ENCODE measurements around the gene IGFL3. TPM values are rescaled to one million over a fixed set of nuclear protein-coding genes. Genes with fewer than 3 reads are reported as not detected.
"Not testable (repeated sequence)": the region's sequence is repeated elsewhere in the genome, so short reads cannot be mapped to it uniquely, and the experiment has no call there.

IGFL3 gene
- total RNA-seq, 2 donors from 2014 or later: not detected

DNA sequence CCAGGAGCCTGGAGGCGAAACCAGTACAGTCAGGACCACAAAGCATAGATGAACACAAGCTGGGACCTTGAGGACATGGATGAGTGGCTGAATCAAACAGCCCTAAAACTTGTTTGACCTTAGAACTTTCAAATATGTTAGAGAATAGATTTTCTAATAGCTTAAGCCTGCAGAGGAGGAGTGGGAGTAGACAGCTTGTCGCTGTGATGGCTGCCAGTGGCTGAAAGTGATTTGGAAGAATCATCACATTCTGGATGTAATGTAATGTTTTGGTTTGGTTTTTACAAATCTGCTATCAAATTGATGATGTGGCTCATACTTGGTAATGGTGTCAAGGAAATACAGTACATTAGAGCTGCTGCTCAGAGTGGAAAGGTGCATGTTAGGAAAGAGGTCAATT, 12.0 kb downstream of the IGFL3 start:
- no peak for ATAC-seq (ENCODE audit: insufficient number of reproducible peaks, low FRiP score, low read depth)
- H3K27ac ChIP-seq: no peak overlapping the region
- no peaks in the 10 kb centered on the region for H3K4me1 ChIP-seq (ENCODE audit: control insufficient read depth in 1 of 2, low read depth in 2 of 2)

GRCh38 chr19:46111376-46111775, 13.1 kb downstream of the IGFL3 start:
- peaks cover 3% of the 10 kb centered on the region for H3K27me3 ChIP-seq (replicated peaks; ENCODE audit: insufficient read depth)
- no peak overlapping the region for H3K4me3 ChIP-seq
- no peaks in the 10 kb centered on the region for H3K9me3 ChIP-seq
- H3K4me1 ChIP-seq (ENCODE audit: control insufficient read depth in 1 of 2, low read depth in 2 of 2): no peaks in the 10 kb centered on the region
- no peak for TF ChIP-seq CTCF (IDR thresholded peaks at IDR 0.05)
- DNase-seq (ENCODE audit: low spot score) (no peak), ATAC-seq (ENCODE audit: insufficient number of reproducible peaks, low FRiP score, low read depth) (no peak)
- no peaks in the 10 kb centered on the region for H3K36me3 ChIP-seq
- no peak overlapping the region for H3K27ac ChIP-seq

More for the DNA sequence above, 12.0 kb downstream of the IGFL3 start:
- no peak for TF ChIP-seq CTCF (IDR thresholded peaks at IDR 0.05)
- H3K36me3 ChIP-seq: no peaks in the 10 kb centered on the region
- H3K27me3 ChIP-seq (replicated peaks; ENCODE audit: insufficient read depth): peaks cover 4% of the 10 kb centered on the region
- no peak overlapping the region for H3K4me3 ChIP-seq
- no peaks in the 10 kb centered on the region for H3K9me3 ChIP-seq
- no peak for DNase-seq (ENCODE audit: low spot score)

DNA sequence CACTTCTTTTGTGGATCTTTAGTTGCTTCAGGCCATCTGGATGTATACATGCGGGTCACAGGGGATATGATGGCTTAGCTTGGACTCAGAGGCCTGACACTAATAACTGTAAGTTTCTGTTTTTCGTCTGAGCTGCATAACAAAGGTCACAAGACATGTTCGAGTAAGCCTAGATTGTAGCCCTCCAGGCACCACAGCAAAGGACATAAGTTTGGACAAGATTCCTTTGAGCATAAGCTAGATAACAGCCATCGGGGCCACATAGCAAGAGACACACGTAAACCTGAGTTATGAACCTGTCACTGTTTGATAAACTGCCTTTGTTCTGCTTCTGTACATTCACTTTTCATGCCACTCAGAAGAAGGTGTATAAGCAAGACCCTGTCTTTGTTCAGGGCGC, 14.6 kb downstream of the IGFL3 start:
- H3K9me3 ChIP-seq: peaks cover 6% of the 10 kb centered on the region
- H3K4me1 ChIP-seq (ENCODE audit: control insufficient read depth in 1 of 2, low read depth in 2 of 2): no peaks in the 10 kb centered on the region
- no peak for TF ChIP-seq CTCF (IDR thresholded peaks at IDR 0.05)
- no peak for DNase-seq (ENCODE audit: low spot score)
- H3K36me3 ChIP-seq: no peaks in the 10 kb centered on the region
- no peak overlapping the region for H3K4me3 ChIP-seq
- no peak overlapping the region for H3K27ac ChIP-seq
- no peak for ATAC-seq (ENCODE audit: insufficient number of reproducible peaks, low FRiP score, low read depth)
- no peaks in the 10 kb centered on the region for H3K27me3 ChIP-seq (replicated peaks; ENCODE audit: insufficient read depth)

DNA sequence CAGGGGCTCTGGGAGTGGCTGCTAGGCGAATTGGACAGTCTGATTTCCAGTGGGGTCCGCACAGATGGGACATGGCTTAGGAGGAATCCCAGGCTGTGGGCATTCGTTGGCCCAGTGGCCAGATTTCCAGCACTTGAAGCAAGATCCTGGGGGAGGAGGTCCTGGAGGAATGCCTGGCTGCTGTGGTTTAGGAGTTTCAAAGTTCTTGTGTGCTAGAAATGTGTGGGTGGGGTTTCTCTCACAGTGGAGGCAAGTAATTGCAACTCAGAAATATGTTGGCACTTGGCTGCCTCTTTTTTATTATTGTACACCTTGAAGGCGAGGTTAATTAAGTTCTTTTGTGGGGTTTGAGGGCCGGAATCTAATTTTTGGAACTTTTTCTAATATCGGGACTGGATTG, 17.1 kb downstream of the IGFL3 start:
- H3K27ac ChIP-seq: no peak overlapping the region
- DNase-seq (ENCODE audit: low spot score): no peak
- no peak overlapping the region for H3K4me3 ChIP-seq
- TF ChIP-seq CTCF (IDR thresholded peaks at IDR 0.05): no peak
- ATAC-seq (ENCODE audit: insufficient number of reproducible peaks, low FRiP score, low read depth): no peak
- no peaks in the 10 kb centered on the region for H3K27me3 ChIP-seq (replicated peaks; ENCODE audit: insufficient read depth)
- H3K36me3 ChIP-seq: no peaks in the 10 kb centered on the region
- H3K4me1 ChIP-seq (ENCODE audit: control insufficient read depth in 1 of 2, low read depth in 2 of 2): no peaks in the 10 kb centered on the region
- peaks cover 6% of the 10 kb centered on the region for H3K9me3 ChIP-seq

GRCh38 chr19:46102333-46102732, 22.2 kb downstream of the IGFL3 start:
- not testable (repeated sequence) for H3K4me3 ChIP-seq; ATAC-seq (ENCODE audit: insufficient number of reproducible peaks, low FRiP score, low read depth); H3K27ac ChIP-seq; H3K4me1 ChIP-seq (ENCODE audit: control insufficient read depth in 1 of 2, low read depth in 2 of 2); DNase-seq (ENCODE audit: low spot score); H3K36me3 ChIP-seq; H3K27me3 ChIP-seq (replicated peaks; ENCODE audit: insufficient read depth)
- H3K9me3 ChIP-seq: peaks cover 14% of the 10 kb centered on the region

- no peaks in the 10 kb centered on the region for H3K4me1 ChIP-seq (ENCODE audit: control insufficient read depth in 1 of 2, low read depth in 2 of 2)
- no peak overlapping the region for H3K4me3 ChIP-seq
- peaks cover 15% of the 10 kb centered on the region for H3K9me3 ChIP-seq
- no peak overlapping the region for H3K27ac ChIP-seq
- no peaks in the 10 kb centered on the region for H3K36me3 ChIP-seq
- TF ChIP-seq CTCF (IDR thresholded peaks at IDR 0.05): no peak
- no peaks in the 10 kb centered on the region for H3K27me3 ChIP-seq (replicated peaks; ENCODE audit: insufficient read depth)
- no peak for ATAC-seq (ENCODE audit: insufficient number of reproducible peaks, low FRiP score, low read depth)
- DNase-seq (ENCODE audit: low spot score): no peak
Observed at GRCh38 chr19:46101293-46101692, 23.2 kb downstream of the IGFL3 start.

All from thoracic aorta (tissue), 2 donors.